H9 (cell line): ENCODE measurements around the gene CDH8. TPM values are rescaled to one million over a fixed set of nuclear protein-coding genes. Genes with fewer than 3 reads are reported as not detected.

Experiments used
- DNase-seq: peaks from one replicate; pipeline ENCODE4 v3.0.0-alpha.2; 2017
- H2AFZ ChIP-seq: one replicate; pipeline ENCODE4 v1.6.1; 2013; ENCODE audit warnings: mild to moderate bottlenecking, low read length, control low read depth, moderate library complexity
- H2AK5ac ChIP-seq: 2 replicates; pipeline ENCODE4 v1.6.1; 2013; ENCODE audit warnings: low read length, control low read depth, mixed read lengths; ENCODE audit not compliant: insufficient read length
- H2BK120ac ChIP-seq: one replicate; pipeline ENCODE4 v1.6.1; 2013; ENCODE audit warnings: low read depth, mild to moderate bottlenecking, low read length, control low read depth, inconsistent platforms; ENCODE audit not compliant: poor library complexity, severe bottlenecking
- H2BK12ac ChIP-seq: 2 replicates; pipeline ENCODE4 v1.6.1; 2013; ENCODE audit warnings: low read length, control low read depth, mixed read lengths, low read depth; ENCODE audit not compliant: insufficient read length
- H2BK15ac ChIP-seq: 2 replicates; pipeline ENCODE4 v1.6.1; 2013; ENCODE audit warnings: low read depth, low read length, control low read depth
- H2BK20ac ChIP-seq: one replicate; pipeline ENCODE4 v1.6.1; 2013; ENCODE audit warnings: low read depth, mild to moderate bottlenecking, low read length, control low read depth, inconsistent platforms; ENCODE audit not compliant: poor library complexity, severe bottlenecking
- H2BK5ac ChIP-seq: 2 replicates; pipeline ENCODE4 v1.6.1; 2013; ENCODE audit warnings: low read length, control low read depth, mixed read lengths; ENCODE audit not compliant: insufficient read length
- H3K14ac ChIP-seq: 2 replicates; pipeline ENCODE4 v1.6.1; 2013; ENCODE audit warnings: low read length, control low read depth; ENCODE audit not compliant: insufficient read depth
- H3K18ac ChIP-seq: 2 replicates; pipeline ENCODE4 v1.6.1; 2013; ENCODE audit warnings: low read depth, mild to moderate bottlenecking, mixed read lengths, low read length, control low read depth; ENCODE audit not compliant: insufficient read length
- H3K23ac ChIP-seq: 2 replicates; pipeline ENCODE4 v1.6.1; 2013; ENCODE audit warnings: low read length, control low read depth, mixed read lengths, low read depth; ENCODE audit not compliant: insufficient read length
- H3K23me2 ChIP-seq: 2 replicates; pipeline ENCODE4 v1.6.1; 2013; ENCODE audit warnings: low read depth, mild to moderate bottlenecking, mixed read lengths, low read length, control low read depth; ENCODE audit not compliant: insufficient read length, poor library complexity, severe bottlenecking
- H3K27ac ChIP-seq: 2 replicates; pipeline ENCODE4 v1.5.1; 2013; ENCODE audit warnings: low read length, control low read depth, mixed read lengths, low read depth; ENCODE audit not compliant: insufficient read length
- H3K27me3 ChIP-seq: 2 replicates; pipeline ENCODE4 v1.6.1; 2013; ENCODE audit warnings: low read length, control low read depth, inconsistent platforms; ENCODE audit not compliant: insufficient read depth
- H3K4ac ChIP-seq: 2 replicates; pipeline ENCODE4 v1.6.1; 2013; ENCODE audit warnings: low read depth, mild to moderate bottlenecking, control low read depth, inconsistent platforms, low read length, moderate library complexity
- H3K4me1 ChIP-seq: 2 replicates; pipeline ENCODE4 v1.6.1; 2013; ENCODE audit warnings: low read length, control low read depth, inconsistent platforms; ENCODE audit not compliant: insufficient read depth
- H3K4me2 ChIP-seq: 2 replicates; pipeline ENCODE4 v1.6.1; 2013; ENCODE audit warnings: low read length, control low read depth, mixed read lengths; ENCODE audit not compliant: insufficient read length, insufficient read depth
- H3K56ac ChIP-seq: 2 replicates; pipeline ENCODE4 v1.6.1; 2013; ENCODE audit warnings: low read depth, mild to moderate bottlenecking, mixed read lengths, low read length, control low read depth; ENCODE audit not compliant: insufficient read length
- H3K79me1 ChIP-seq: 2 replicates; pipeline ENCODE4 v1.6.1; 2013; ENCODE audit warnings: low read depth, mild to moderate bottlenecking, moderate library complexity, low read length, control low read depth, inconsistent platforms; ENCODE audit not compliant: insufficient read depth, poor library complexity, severe bottlenecking
- H3K79me2 ChIP-seq: 2 replicates; pipeline ENCODE4 v1.6.1; 2013; ENCODE audit warnings: low read length, control low read depth, inconsistent platforms; ENCODE audit not compliant: insufficient read depth
- H3K9ac ChIP-seq: 2 replicates; pipeline ENCODE4 v1.6.1; 2013; ENCODE audit warnings: low read length, control low read depth, mixed read lengths; ENCODE audit not compliant: insufficient read length; ENCODE audit errors: extremely low read depth
- H3K9me3 ChIP-seq: one replicate; pipeline ENCODE4 v1.6.1; 2013; ENCODE audit warnings: low read depth, low read length, inconsistent platforms; ENCODE audit not compliant: control insufficient read depth
- H3T11ph ChIP-seq: one replicate; pipeline ENCODE4 v1.6.1; 2013; ENCODE audit warnings: mild to moderate bottlenecking, low read length, control low read depth, inconsistent platforms
- H4K20me1 ChIP-seq: one replicate; pipeline ENCODE4 v1.6.1; 2013; ENCODE audit not compliant: control insufficient read depth, insufficient read length, insufficient read depth
- H4K5ac ChIP-seq: 2 replicates; pipeline ENCODE4 v1.6.1; 2013; ENCODE audit warnings: low read depth, mild to moderate bottlenecking, mixed read lengths, low read length, control low read depth; ENCODE audit not compliant: insufficient read length
- H4K8ac ChIP-seq: replicated peaks from 2 replicates; pipeline ENCODE4 v1.6.1; 2013; ENCODE audit warnings: low read length, control low read depth, mixed read lengths, low read depth; ENCODE audit not compliant: insufficient read length
- H4K91ac ChIP-seq: 2 replicates; pipeline ENCODE4 v1.6.1; 2013; ENCODE audit warnings: low read depth, mild to moderate bottlenecking, moderate library complexity, mixed read lengths, low read length, control low read depth; ENCODE audit not compliant: insufficient read length
- H3K27ac Mint-ChIP-seq, 3 experiments: 2 replicates in 2 of 3; 3 replicates in 1 of 3; pipeline ENCODE4 v1.8.0; 2020 to 2021; ENCODE audit warnings: mixed read lengths in 3 of 3, mild to moderate bottlenecking in 1 of 3, moderate library complexity in 1 of 3
- H3K27me3 Mint-ChIP-seq: 2 replicates; pipeline ENCODE4 v1.8.0; 2021; ENCODE audit warnings: low read depth, mild to moderate bottlenecking, moderate library complexity, mixed read lengths
- H3K36me3 Mint-ChIP-seq, 3 experiments: 2 replicates in 2 of 3; 3 replicates in 1 of 3; pipeline ENCODE4 v1.8.0; 2020 to 2021; ENCODE audit warnings: low read depth in 3 of 3, mixed read lengths in 3 of 3; ENCODE audit not compliant: insufficient read depth in 1 of 3
- H3K4me1 Mint-ChIP-seq, 2 experiments: 2 replicates each; pipeline ENCODE4 v1.8.0; 2020; ENCODE audit warnings: mixed read lengths in 2 of 2
- H3K4me3 Mint-ChIP-seq, 2 experiments: 2 replicates in 1 of 2; 3 replicates in 1 of 2; pipeline ENCODE4 v1.8.0; 2020 to 2021; ENCODE audit warnings: mild to moderate bottlenecking in 2 of 2, mixed read lengths in 2 of 2, moderate library complexity in 1 of 2
- H3K9me3 Mint-ChIP-seq, 2 experiments: 2 replicates in 1 of 2; 3 replicates in 1 of 2; pipeline ENCODE4 v1.8.0; 2020; ENCODE audit warnings: mild to moderate bottlenecking in 2 of 2, mixed read lengths in 2 of 2, moderate library complexity in 1 of 2
- CTCF ChIP-seq: fragments of 200-600 bp; sonication (generic); conservative IDR thresholded peaks from 3 replicates; pipeline ENCODE4 v1.8.0; 2021; ENCODE audit warnings: antibody characterized with exemption, mild to moderate bottlenecking
- WGBS: extraction: QIAGEN DNeasy Blood & Tissue Kit; methylation state at CpG from one replicate; pipeline ENCODE4 v1.1.7; 2013; ENCODE audit warnings: missing lambda C conversion rate, low lambda C conversion rate, mixed read lengths; ENCODE audit not compliant: insufficient read length; ENCODE audit errors: extremely low coverage; 5-methylcytosine and 5-hydroxymethylcytosine counted together
- total RNA-seq: library from RNA; stranded (reverse); gene quantifications from 2 replicates; pipeline ENCODE4 v1.2.1, GENCODE V29; 2021

CDH8 gene
- total RNA-seq, 1 experiment from 2014 or later, result 12.0 TPM

DNA sequence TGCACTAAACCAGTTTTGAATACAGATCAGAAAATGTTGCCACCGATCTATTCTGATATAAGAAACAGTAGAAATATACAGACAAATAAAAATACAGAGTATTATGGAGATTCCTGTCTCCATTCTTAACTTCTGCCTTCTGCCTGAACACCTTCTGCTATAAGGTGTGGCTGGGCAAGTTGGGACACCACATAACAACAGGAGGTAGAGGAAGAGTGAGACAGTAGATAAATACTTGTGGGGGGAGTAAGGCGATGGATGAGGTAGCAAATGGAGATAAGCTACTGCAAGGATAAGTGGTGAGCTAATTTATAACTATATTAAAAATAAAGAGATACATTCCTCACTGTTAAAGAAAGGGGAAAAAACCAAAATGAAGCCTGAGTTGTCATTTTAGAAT, 143.7 kb downstream of the CDH8 start:
- H3K27me3 ChIP-seq, result no peaks in the 10 kb centered on the region
- H3K27me3 Mint-ChIP-seq, result no peaks in the 10 kb centered on the region
- WGBS, result no CpG with 5 or more reads among the region's 2 CpGs

More for the DNA sequence above, 143.7 kb downstream of the CDH8 start:
- Histone ChIP-seq H3K9me3 (no peaks in the 10 kb centered on the region), H3K4ac (no peak overlapping the region), H3K23me2 (no peaks in the 10 kb centered on the region), H2BK5ac (no peak overlapping the region), H3K23ac (no peak overlapping the region), H3K4me2 (no peak overlapping the region), H2BK15ac (no peak overlapping the region), H2AK5ac (no peak overlapping the region), H2AFZ (no peak overlapping the region), H4K20me1 (no peaks in the 10 kb centered on the region), H3K18ac (no peak overlapping the region), H3K14ac (no peak overlapping the region), H2BK20ac (no peak overlapping the region), H3K56ac (no peak overlapping the region), H3K79me1 (no peaks in the 10 kb centered on the region), H4K8ac (no peak overlapping the region), H3K4me1 (peaks cover 2% of the 10 kb centered on the region; the same call in 1 of the 2 replicates), H2BK12ac (no peak overlapping the region), H3T11ph (no peak overlapping the region), H4K91ac (no peak overlapping the region), H3K9ac (no peak overlapping the region), H4K5ac (no peak overlapping the region), H3K79me2 (no peaks in the 10 kb centered on the region), H3K27ac (no peak overlapping the region), H2BK120ac (no peak overlapping the region)
- Mint-ChIP-seq H3K9me3 (peaks cover 0 to 2% of the 10 kb centered on the region in 2 experiments; a peak in 2 of 5 replicates), H3K4me1 (peaks cover 11 to 20% of the 10 kb centered on the region in 2 experiments), H3K4me3 (no peak overlapping the region), H3K36me3 (peaks cover 0 to 4% (median 3%) of the 10 kb centered on the region in 3 experiments; a peak in 3 of 7 replicates), H3K27ac (0 out of 7 replicates have a peak overlapping the region, but pooled peaks of 1 of the 3 experiments have one; percentile 27)
- no peak for TF ChIP-seq CTCF
- DNase-seq, result no peak
